Cardiac fibroblast (primary cell): ENCODE results near the gene EML6.

Experiments
- DNase-seq, 2 donors: peaks; one replicate each; pipeline versions ENCODE4 v3.0.0 to v3.0.0-alpha.2; 2010; ENCODE audit warnings: low read depth in 2 of 2
- H3K4me3 ChIP-seq, 2 donors: replicated peaks in 1 of 2; 1 replicate in 1 of 2; 2 replicates in 1 of 2; pipeline ENCODE4 v1.5.1; 2011; ENCODE audit warnings: low read depth in 2 of 2, low read length in 2 of 2, mild to moderate bottlenecking in 2 of 2, moderate library complexity in 1 of 2
- CTCF ChIP-seq: IDR thresholded peaks from one replicate; pipeline ENCODE4 v1.5.1; 2011; ENCODE audit warnings: low read depth, mild to moderate bottlenecking, low read length, inconsistent platforms

The EML6 gene

GRCh38 chr2:54763636-54764291 lies 40.3 kb downstream of the EML6 start:
- TF ChIP-seq CTCF = peak; percentile 41
- no peak for DNase-seq
- H3K4me3 ChIP-seq = no peak overlapping the region

DNA sequence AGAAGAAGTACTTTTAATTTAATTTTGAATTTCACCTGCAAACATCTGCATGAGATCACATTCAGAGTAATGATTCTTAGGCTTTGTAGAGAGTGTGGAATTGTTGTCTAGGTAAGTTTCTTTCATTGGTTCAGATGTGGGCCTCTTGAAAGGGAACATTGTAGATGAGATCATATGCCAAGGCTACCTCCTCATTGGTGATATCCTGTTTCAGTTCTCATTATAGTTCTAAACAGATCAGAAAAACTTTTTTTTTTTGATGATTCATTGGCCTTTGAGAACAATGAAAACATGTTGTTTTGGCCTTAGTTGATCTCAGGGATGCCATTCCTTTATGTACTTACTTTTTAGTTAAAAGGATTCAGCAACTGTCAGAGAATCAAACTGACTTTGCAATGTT lies 44.5 kb downstream of the EML6 start:
- no peak overlapping the region for H3K4me3 ChIP-seq
- DNase-seq = peak; percentile 51 to 87
- TF ChIP-seq CTCF = no peak

DNA sequence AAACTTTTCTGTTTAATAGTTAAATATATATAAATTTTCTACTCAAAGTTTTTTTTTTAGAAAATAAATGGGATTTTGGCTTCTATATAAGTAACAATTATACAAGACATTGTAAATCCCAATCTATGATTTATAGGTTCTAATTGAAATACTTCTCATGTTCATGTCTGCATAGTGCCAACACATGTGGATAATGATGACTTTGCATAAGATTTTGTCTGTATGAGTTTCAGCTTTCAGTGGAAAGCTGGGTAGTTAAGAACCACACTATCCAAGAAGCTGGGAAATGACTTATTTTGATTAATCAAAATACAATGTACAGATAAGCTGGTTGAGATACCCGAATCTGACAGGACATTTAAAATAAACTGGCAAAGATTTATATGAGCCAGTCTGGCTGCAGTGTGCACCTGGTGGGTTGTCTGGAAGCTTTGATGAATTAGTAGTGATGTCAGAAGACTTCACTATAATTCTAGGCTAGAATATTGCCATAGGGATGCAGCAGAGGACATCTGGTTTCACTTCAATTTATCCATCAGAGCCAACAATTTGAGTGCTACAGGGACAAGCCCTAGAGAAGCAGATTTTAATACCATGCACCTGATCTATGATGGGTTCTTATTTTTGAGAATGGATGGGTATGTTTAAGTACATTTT lies 45.4 kb downstream of the EML6 start:
- H3K4me3 ChIP-seq = no peak overlapping the region
- no peak for DNase-seq
- no peak for TF ChIP-seq CTCF

DNA sequence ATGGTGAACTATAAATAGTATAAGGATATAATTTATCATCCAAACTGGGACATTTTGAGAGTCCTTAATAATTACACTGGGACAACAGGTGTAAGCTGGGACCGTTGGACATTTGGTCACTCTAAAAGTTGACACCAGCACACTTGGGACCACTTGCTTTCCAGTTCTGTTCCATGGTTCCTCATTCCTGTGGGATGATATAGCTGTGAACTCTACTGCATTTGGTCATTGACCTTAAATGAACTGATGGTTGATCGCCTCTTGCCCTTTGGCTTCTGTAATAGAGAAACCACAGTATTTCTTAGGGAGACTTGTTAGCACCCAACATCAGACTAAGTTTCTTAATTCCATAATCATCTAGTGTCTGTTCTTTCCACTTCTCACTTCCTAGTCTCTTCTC lies 46.7 kb downstream of the EML6 start:
- DNase-seq = no peak
- no peak overlapping the region for H3K4me3 ChIP-seq
- TF ChIP-seq CTCF = no peak

DNA sequence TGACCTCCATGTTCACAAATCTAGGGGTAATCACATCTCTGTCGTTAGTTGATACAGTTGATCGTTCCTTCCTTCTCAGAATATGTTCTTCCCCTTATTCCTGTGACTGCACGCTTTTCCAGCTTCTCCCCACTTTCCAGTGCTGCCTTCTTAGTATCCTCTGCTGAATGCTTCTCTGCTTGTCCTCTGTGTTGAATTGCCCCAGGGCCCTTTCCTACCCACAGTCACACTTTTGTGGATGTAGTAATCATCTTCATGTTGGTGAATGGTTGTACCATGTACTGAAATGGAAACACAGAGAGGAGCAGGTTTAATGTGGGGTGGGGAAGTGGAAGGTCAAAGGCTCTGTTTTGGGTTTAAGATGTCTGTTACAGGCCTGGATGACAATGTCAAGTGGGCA lies 47.2 kb downstream of the EML6 start:
- no peak for DNase-seq
- TF ChIP-seq CTCF = no peak
- H3K4me3 ChIP-seq = no peak overlapping the region

DNA sequence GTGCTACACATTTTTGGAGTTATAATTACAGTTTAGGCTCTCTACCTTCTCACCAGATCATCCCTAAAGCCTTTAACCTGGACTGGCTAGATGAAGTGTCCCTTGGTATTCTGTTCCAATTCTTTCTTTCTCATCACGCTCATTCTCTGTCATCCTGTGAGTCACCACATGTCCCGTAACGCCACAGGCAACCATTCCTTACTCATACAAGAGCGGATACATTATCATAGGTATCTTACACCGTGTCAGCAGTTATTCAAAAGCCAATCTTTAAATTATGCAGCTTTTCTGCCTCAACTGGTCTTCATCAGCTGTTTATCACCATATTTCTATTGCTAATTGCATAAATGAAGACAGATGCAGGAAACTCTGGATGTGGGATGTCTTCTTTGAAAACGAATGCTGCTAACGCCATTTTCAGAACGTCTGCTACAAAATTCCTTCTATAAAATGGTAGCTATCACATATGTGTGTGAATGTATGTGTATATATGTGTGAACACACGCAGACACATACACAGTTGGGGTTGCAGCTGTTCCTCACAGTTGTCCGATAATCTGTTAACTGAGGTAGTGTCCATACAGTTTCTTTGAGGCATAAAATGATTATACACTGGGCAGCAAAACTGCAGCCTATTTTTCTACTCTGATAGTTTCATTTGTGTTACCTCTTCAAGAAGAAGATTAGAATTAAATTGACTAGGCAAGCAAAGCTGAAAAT lies 47.9 kb downstream of the EML6 start:
- H3K4me3 ChIP-seq = no peak overlapping the region
- DNase-seq = peak; percentile 8 to 78
- no peak for TF ChIP-seq CTCF
